ENCODE data around the gene AFF3.

Gene AFF3

GRCh38 chr2:99854236-99854852 is 288.0 kb downstream of the AFF3 start:
- DNase-seq (ENCODE audit: low spot score): no peak

- DNase-seq (ENCODE audit: low spot score): no peak
Measured at GRCh38 chr2:99852956-99853355, 289.4 kb downstream of the AFF3 start.

- no peak for DNase-seq (ENCODE audit: low spot score)
Measured at GRCh38 chr2:99852376-99852934, 289.9 kb downstream of the AFF3 start.

DNA sequence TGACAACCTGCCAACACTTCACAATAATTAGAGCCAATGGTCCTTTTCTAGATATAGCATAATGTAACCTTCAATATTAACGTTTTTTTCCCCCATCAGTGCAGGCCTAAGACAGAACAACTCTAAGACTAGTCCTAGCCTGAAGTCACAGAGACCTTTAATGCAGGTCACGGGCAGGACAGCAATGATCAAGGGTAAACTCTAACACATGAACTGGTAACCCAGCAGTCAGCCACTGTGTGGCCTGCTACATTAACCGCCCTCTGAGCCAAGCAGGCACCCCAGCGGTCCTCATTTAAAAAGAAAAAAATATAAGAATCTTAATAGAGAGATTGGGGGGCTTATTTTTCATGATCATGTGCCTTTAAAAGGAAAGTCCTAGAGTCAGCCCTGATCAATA is 290.6 kb downstream of the AFF3 start:
- no peak for DNase-seq (ENCODE audit: low spot score)

DNA sequence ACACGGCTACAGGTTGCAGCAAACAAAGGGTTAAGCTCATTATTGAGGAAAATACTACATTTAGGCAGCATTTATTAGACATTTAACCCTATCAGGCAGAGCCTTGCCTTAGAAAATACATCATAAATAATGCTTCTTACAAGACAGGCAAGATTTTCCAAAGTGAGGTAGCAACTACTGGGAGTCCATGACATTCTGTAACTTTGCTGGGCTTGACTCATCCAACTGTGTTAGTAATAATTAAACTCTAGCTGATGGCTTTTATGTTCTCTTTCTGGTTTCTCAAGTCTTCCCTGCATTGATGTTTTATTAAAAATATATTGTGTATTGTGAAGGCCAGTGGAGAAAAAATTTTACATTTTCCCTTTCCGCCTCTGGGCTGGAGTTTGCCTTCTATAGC is 291.3 kb downstream of the AFF3 start:
- DNase-seq (ENCODE audit: low spot score): no peak

DNA sequence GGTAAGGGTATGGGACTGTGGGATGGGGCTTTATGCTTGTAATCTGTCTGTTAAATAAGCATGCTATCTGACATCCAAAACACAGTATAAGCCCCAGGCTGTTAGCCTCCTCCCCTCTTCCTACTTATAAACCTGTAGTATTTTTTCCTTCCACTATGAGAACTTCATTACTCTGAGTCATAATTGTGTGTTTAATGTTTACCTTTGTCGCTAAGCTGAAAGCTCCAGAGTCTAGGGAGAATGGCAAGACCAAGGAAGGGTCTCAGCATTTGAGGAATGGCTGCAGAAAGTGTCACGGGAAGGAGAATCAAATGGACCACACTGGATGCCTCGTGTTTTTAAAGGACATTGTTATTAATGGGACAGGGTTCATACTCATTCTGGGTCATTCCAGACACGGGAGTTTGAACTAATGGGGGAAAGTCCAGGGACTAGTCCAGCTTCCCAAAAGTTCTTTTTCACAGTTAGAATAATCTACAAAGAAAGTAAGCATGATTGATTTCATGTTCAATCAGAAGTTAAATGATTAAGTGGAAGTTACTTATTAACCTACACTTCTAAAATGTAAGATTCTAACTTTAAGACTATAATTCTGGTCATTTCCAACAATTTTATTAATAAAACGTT is 292.2 kb downstream of the AFF3 start:
- no peak for DNase-seq (ENCODE audit: low spot score)

- no peak for DNase-seq (ENCODE audit: low spot score)
Measured at GRCh38 chr2:99846462-99847107, 295.8 kb downstream of the AFF3 start.

GRCh38 chr2:99845296-99845695 is 297.1 kb downstream of the AFF3 start:
- DNase-seq (ENCODE audit: low spot score): no peak

- no peak for DNase-seq (ENCODE audit: low spot score)
Measured at GRCh38 chr2:99842451-99842850, 299.9 kb downstream of the AFF3 start.

DNA sequence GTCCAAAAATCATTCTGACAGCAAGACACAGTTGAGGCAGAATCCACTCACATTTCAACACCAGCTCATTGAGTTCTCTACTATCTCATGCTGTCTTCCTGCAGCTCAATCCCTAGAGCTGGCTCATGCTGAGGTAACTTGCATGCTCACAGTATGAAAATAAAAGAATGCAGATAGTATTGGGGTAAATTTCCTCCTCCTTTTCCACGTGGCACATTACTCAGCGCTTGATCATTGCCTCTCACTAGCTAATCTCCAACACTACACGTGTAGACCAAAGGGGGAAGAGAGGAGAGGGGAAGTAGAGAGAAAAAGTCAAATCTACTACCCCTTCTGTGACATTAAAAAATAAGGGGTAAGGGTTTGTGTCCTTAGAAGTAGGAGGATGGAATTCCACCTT is 300.6 kb downstream of the AFF3 start:
- DNase-seq (ENCODE audit: low spot score): no peak

DNA sequence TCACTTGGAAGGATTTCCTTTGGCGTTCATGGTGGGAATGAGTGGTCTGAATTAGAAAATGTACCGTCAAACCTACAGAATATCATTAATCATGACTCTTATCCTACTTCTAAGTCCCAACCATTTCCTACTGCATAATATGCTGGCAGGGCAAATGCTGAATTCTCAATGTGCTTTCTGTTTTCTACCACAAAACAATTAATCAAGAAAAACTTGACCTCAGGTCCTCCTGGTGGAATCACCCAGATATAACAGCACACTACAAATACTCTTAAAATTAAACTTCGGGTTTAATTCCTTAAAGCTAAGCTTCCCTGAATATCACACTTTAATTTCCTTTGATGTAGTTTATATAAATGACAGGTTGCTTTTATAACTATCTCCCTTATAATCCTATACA is 301.6 kb downstream of the AFF3 start:
- no peak for DNase-seq (ENCODE audit: low spot score)

DNA sequence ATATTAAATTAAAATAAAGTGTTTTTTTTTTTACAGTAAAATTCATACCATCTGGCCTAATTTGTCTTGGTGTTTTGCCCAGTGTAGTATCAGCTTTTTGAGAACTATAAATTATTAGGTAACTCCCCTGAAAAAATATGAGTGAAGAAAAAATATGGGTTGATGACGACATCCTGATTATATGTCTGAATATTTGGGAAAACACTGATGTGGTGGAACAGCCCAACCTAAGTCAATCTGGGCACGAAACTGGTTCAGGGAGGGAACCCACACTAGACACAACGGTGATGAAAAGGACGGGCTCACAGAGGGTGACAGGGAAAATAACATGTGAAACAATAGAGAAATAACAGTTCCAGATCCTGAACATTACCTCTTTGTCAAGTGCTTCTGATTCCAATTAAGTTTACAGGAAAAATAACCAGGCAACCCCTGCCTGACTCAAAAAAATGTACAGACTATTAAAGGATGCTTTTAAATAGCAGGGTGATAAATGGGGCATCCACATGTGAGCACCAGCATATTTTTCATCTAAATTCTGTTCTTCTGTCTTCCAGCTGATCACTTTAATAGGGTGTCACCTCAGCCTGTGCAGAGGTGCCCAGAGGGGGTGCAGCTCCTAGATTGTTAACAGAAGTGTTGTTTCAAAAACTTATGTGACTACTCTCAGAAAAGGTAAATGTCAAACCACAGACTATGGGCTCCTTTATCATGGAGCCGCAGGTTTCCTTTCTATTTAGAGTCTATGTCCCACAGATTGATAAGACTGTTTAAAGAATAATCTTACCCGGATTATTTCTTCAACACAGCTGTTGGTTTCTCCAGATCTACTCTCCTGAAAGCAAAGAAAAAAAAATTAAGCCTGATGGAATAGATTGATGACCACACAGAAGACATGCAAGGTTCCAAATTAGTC is 305.4 kb downstream of the AFF3 start:
- DNase-seq (ENCODE audit: low spot score): no peak

GRCh38 chr2:99834426-99834825 is 308.0 kb downstream of the AFF3 start:
- DNase-seq (ENCODE audit: low spot score): no peak

- DNase-seq (ENCODE audit: low spot score): no peak
Measured at GRCh38 chr2:99833586-99834201, 308.7 kb downstream of the AFF3 start.

DNA sequence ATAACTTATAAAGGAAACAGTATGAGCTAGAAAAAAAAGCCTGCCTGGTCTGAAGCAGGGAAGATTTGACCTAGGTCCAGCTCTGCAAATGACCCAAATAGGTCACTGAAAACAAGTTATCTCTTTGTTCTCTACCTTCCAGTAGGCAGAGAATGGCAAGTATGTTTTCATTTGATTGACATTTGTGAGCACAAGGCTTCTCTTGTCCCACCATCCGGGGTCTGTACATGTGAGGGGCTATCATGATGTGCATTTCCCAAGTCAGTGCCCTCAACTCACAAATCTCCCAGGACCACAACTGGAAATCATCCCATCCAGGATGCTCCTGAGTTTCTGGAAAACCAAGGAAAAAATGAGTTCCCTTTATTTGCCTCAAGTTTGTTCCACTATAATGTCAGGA is 309.5 kb downstream of the AFF3 start:
- no peak for DNase-seq (ENCODE audit: low spot score)

DNA sequence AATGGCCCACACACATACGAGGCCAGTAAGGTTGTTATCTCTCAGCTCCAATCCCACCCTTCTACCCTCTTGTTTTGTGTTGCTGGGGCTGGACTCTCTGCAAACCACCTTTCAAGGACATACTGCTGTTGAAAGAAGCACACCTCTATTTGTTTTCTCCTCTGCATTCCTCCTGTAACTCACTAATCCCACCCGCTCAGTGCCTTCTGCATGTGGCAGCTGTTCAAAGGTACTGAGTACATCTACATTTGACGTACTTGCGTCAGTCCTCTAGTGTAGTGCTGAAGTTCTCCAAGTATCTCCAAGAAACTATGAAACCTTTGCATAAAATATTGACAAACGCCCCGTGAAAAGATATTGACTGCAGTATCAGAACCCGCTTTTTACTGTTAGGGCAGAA is 310.6 kb downstream of the AFF3 start:
- no peak for DNase-seq (ENCODE audit: low spot score)

DNA sequence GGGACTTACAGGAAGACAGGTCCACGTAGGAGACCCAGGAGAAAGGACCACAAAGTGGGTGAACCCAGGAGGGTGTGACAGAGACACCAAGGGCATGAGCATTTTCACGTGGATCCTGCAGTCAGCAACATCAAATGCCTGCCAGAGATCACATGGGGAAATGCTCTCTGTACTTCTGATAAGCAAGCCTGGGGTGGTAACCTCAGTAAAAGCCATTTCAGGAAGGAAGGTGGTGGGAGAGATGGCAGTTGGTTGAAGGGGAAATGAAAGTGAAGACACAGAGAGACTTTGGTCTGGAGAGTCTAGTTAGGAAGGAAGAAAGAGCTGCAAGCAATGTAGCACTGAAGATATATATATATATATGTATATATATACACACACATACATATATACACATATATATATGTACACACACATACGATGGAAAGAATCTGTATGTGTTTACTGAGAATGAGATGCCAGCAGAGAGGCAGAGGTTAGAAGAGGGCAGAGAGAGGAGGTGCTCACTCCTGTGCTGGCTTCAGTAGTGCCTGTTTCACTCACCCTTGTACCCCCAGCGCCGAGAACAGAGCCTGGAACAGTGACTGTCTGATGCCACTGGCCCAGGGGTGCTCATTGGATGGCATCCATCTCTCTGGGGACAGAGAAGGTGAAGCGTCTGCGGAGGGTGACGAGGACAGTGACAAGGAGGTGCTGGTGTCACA is 314.9 kb downstream of the AFF3 start:
- no peak for DNase-seq (ENCODE audit: low spot score)

- no peak for DNase-seq (ENCODE audit: low spot score)
Measured at GRCh38 chr2:99825630-99826029, 316.8 kb downstream of the AFF3 start.

GRCh38 chr2:99824758-99825157 is 317.6 kb downstream of the AFF3 start:
- no peak for DNase-seq (ENCODE audit: low spot score)

DNA sequence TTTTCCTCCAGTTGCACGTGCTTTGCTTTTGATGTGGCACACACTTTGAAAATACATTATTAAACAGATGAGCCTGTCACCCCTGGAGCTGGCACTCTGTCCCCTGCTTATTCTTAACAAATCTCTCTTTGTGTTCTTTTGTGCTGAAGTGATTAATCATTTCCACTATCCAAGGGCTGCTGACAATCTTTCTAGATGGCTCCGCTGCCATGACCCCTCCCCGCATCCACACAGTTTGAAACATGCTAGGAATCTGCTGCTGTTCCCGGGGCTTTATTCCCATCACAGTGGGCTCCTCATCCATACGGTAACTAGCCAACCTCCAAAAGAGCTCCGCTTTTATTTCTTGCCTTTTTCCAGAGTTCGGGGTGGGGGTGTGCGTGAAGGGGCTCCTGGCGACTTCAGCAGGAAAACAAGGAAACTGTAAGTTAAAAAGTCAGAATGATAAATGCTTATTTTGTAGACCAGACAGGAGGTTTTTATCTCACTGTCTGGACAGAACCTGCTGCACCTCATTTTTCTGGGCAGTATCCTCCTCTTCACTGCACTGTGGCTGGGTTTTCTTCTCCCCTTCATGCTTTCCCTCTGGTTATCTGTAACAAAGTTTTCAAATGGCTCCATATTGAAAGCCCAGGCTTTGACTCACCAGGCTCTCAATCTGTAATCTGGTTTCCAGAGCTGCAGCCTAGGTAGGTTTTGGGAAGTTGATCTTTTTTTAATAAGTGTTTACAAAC is 319.7 kb downstream of the AFF3 start:
- DNase-seq (ENCODE audit: low spot score): no peak

- no peak for DNase-seq (ENCODE audit: low spot score)
Measured at GRCh38 chr2:99821984-99822383, 320.4 kb downstream of the AFF3 start.

Measured in ecto neural progenitor cell (in vitro differentiated cells).